WTC11 (cell line): ENCODE measurements around the gene ZBTB20.

Experiments used
- MAX ChIP-seq: sonication (generic); formaldehyde crosslinking; IDR thresholded peaks from 2 replicates; pipeline ENCODE4 v1.8.0; 2022; ENCODE audit warnings: mild to moderate bottlenecking, missing genetic modification reagents
- ZNF121 ChIP-seq: sonication (generic); formaldehyde crosslinking; IDR thresholded peaks from 2 replicates; pipeline ENCODE4 v1.8.0; 2023; ENCODE audit warnings: missing genetic modification reagents

DNA sequence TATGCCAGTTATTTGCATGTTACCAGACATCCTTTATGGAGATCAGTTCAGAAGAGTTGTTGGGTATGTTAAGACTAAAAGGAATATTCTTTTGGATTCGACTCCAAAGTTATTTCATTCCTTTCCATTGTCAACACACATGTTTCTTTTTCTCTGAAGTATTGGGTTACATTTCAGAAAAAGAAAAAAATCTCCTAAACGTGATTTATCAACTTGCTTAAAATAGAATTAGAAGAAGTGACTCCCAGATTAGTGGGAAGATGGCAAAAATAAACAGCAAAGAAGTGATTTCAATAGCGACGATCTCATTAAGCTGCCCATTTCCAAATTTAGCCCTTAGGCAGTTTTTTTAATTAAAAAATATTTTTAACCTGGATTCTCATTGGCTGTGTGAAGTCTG lies 767.8 kb downstream of the ZBTB20 start:
- no peak for TF ChIP-seq ZNF121 (CRISPR knock-in tag)
- no peak for TF ChIP-seq MAX (CRISPR knock-in tag)
